HEK293 (cell line): Measurements from ENCODE around the gene THRAP3.

Experiments used
- CTCF ChIA-PET: fragments of 350-600 bp; formaldehyde crosslinking; extraction: SDS; loops from one replicate; lab custom pipeline; 2021; ENCODE audit warnings: antibody characterized with exemption; lab: Yijun Ruan, JAX
- POLR2A ChIA-PET: fragments of 300-600 bp; formaldehyde crosslinking; extraction: SDS; loops from one replicate; lab custom pipeline; 2020; ENCODE audit warnings: antibody characterized with exemption, inconsistent platforms; lab: Yijun Ruan, JAX
- H3K27ac ChIP-seq: fragments of 200-500 bp; sonication (Bioruptor generic); 2 replicates; pipeline ENCODE4 v1.5.1; 2014; ENCODE audit warnings: low read depth, low read length, control low read depth, inconsistent platforms; ENCODE audit errors: extremely low read depth
- H3K36me3 ChIP-seq, 2 experiments: fragments of 200-500 bp in 1 of 2; sonication (Bioruptor generic) in 1 of 2; 1 replicate in 1 of 2; 2 replicates in 1 of 2; pipeline ENCODE4 v1.5.1; 2014 to 2017; ENCODE audit warnings: inconsistent platforms in 2 of 2, low read length in 2 of 2; ENCODE audit not compliant: control insufficient read depth in 2 of 2, insufficient read depth in 1 of 2
- H3K4me1 ChIP-seq: fragments of 200-500 bp; sonication (Bioruptor generic); 2 replicates; pipeline ENCODE4 v1.5.1; 2014; ENCODE audit warnings: mild to moderate bottlenecking, low read length, inconsistent platforms; ENCODE audit not compliant: control insufficient read depth, insufficient read depth
- H3K4me3 ChIP-seq: 2 replicates; pipeline ENCODE4 v1.5.1; 2011; ENCODE audit warnings: low read depth, mild to moderate bottlenecking, control low read depth, low read length, moderate library complexity
- H3K9me3 ChIP-seq: fragments of 200-500 bp; sonication (Bioruptor generic); 2 replicates; pipeline ENCODE4 v1.5.1; 2014; ENCODE audit warnings: low read depth, low read length, inconsistent platforms; ENCODE audit not compliant: control insufficient read depth, insufficient read depth
- BCL6B ChIP-seq: fragments of 450-650 bp; formaldehyde crosslinking; IDR thresholded peaks from 2 replicates; pipeline ENCODE4 v1.5.1; 2017; ENCODE audit warnings: missing biosample characterization, missing genetic modification characterization
- CTCF ChIP-seq: fragments of 450-650 bp; formaldehyde crosslinking; IDR thresholded peaks from 2 replicates; pipeline ENCODE4 v1.5.1; 2016; ENCODE audit warnings: missing biosample characterization, missing genetic modification characterization
- FEZF1 ChIP-seq: fragments of 450-650 bp; formaldehyde crosslinking; IDR thresholded peaks from 2 replicates; pipeline ENCODE4 v1.5.1; 2016; ENCODE audit warnings: missing biosample characterization, missing genetic modification characterization
- KLF1 ChIP-seq: fragments of 450-650 bp; formaldehyde crosslinking; IDR thresholded peaks from 2 replicates; pipeline ENCODE4 v1.5.1; 2016; ENCODE audit warnings: missing biosample characterization, missing genetic modification characterization
- OVOL3 ChIP-seq: fragments of 450-650 bp; formaldehyde crosslinking; IDR thresholded peaks from 2 replicates; pipeline ENCODE4 v1.5.1; 2016; ENCODE audit warnings: missing biosample characterization, missing genetic modification characterization
- PATZ1 ChIP-seq: fragments of 450-650 bp; formaldehyde crosslinking; IDR thresholded peaks from 2 replicates; pipeline ENCODE4 v1.5.1; 2016; ENCODE audit warnings: missing biosample characterization, missing genetic modification characterization
- REPIN1 ChIP-seq: fragments of 450-650 bp; formaldehyde crosslinking; IDR thresholded peaks from 2 replicates; pipeline ENCODE4 v1.5.1; 2017; ENCODE audit warnings: missing biosample characterization, missing genetic modification characterization, low read depth
- ZBTB11 ChIP-seq: fragments of 450-650 bp; formaldehyde crosslinking; conservative IDR thresholded peaks from 2 replicates; pipeline ENCODE4 v1.5.1; 2016; ENCODE audit warnings: low read depth, missing biosample characterization, missing genetic modification characterization
- ZFP3 ChIP-seq: fragments of 450-650 bp; formaldehyde crosslinking; IDR thresholded peaks from 2 replicates; pipeline ENCODE4 v1.5.1; 2016; ENCODE audit warnings: low read depth, missing biosample characterization, missing genetic modification characterization
- ZFP41 ChIP-seq: fragments of 450-650 bp; formaldehyde crosslinking; IDR thresholded peaks from 2 replicates; pipeline ENCODE4 v1.5.1; 2016; ENCODE audit warnings: missing biosample characterization, missing genetic modification characterization, borderline replicate concordance
- ZNF157 ChIP-seq: fragments of 450-650 bp; formaldehyde crosslinking; IDR thresholded peaks from 2 replicates; pipeline ENCODE4 v1.5.1; 2016; ENCODE audit warnings: missing biosample characterization, missing genetic modification characterization
- ZNF214 ChIP-seq: fragments of 450-650 bp; formaldehyde crosslinking; IDR thresholded peaks from 2 replicates; pipeline ENCODE4 v1.5.1; 2017; ENCODE audit warnings: missing biosample characterization, mild to moderate bottlenecking, missing genetic modification characterization, borderline replicate concordance
- ZNF280C ChIP-seq: fragments of 450-650 bp; formaldehyde crosslinking; IDR thresholded peaks from 2 replicates; pipeline ENCODE4 v1.5.1; 2016; ENCODE audit warnings: missing biosample characterization, missing genetic modification characterization
- ZNF311 ChIP-seq: fragments of 450-650 bp; formaldehyde crosslinking; IDR thresholded peaks from 2 replicates; pipeline ENCODE4 v1.5.1; 2017; ENCODE audit warnings: missing biosample characterization, missing genetic modification characterization, borderline replicate concordance
- ZNF341 ChIP-seq: fragments of 450-650 bp; formaldehyde crosslinking; IDR thresholded peaks from 2 replicates; pipeline ENCODE4; 2016; ENCODE audit warnings: low read depth, missing biosample characterization, missing genetic modification characterization
- ZNF426 ChIP-seq: fragments of 450-650 bp; formaldehyde crosslinking; IDR thresholded peaks from 2 replicates; pipeline ENCODE4 v1.5.1; 2017; ENCODE audit warnings: missing biosample characterization, missing genetic modification characterization, mild to moderate bottlenecking, inconsistent platforms, moderate library complexity
- ZNF433 ChIP-seq: fragments of 450-650 bp; formaldehyde crosslinking; IDR thresholded peaks from 2 replicates; pipeline ENCODE4 v1.5.1; 2016; ENCODE audit warnings: missing biosample characterization, missing genetic modification characterization, low read depth
- ZNF48 ChIP-seq: fragments of 450-650 bp; formaldehyde crosslinking; IDR thresholded peaks from 2 replicates; pipeline ENCODE4 v1.5.1; 2016; ENCODE audit warnings: missing biosample characterization, missing genetic modification characterization
- ZNF555 ChIP-seq: fragments of 450-650 bp; formaldehyde crosslinking; conservative IDR thresholded peaks from 2 replicates; pipeline ENCODE4 v1.5.1; 2017; ENCODE audit warnings: missing biosample characterization, mild to moderate bottlenecking, missing genetic modification characterization, inconsistent platforms
- ZNF561 ChIP-seq: fragments of 450-650 bp; IDR thresholded peaks from 2 replicates; pipeline ENCODE4 v1.5.1; 2018; ENCODE audit warnings: missing biosample characterization, missing genetic modification characterization, borderline replicate concordance
- ZNF585B ChIP-seq: fragments of 450-650 bp; formaldehyde crosslinking; IDR thresholded peaks from 2 replicates; pipeline ENCODE4 v1.5.1; 2016; ENCODE audit warnings: missing biosample characterization, missing genetic modification characterization
- ZNF600 ChIP-seq: fragments of 450-650 bp; formaldehyde crosslinking; IDR thresholded peaks from 2 replicates; pipeline ENCODE4 v1.5.1; 2016; ENCODE audit warnings: missing biosample characterization, missing genetic modification characterization
- ZNF707 ChIP-seq: fragments of 450-650 bp; formaldehyde crosslinking; IDR thresholded peaks from 2 replicates; pipeline ENCODE4 v1.5.1; 2016; ENCODE audit warnings: missing biosample characterization, missing genetic modification characterization
- ZNF76 ChIP-seq: fragments of 450-650 bp; formaldehyde crosslinking; IDR thresholded peaks from 2 replicates; pipeline ENCODE4; 2016; ENCODE audit warnings: low read depth, missing biosample characterization, missing genetic modification characterization, borderline replicate concordance
- ZNF777 ChIP-seq: fragments of 450-650 bp; formaldehyde crosslinking; IDR thresholded peaks from 2 replicates; pipeline ENCODE4 v1.5.1; 2017; ENCODE audit warnings: missing biosample characterization, missing genetic modification characterization, borderline replicate concordance

THRAP3 gene

GRCh38 chr1:36187800-36188593 is 36.2 kb upstream of the THRAP3 start:
- H3K9me3 ChIP-seq, result no peaks in the 10 kb centered on the region
- no peak overlapping the region; the same call in 1 of the 2 replicates for H3K27ac ChIP-seq
- H3K4me3 ChIP-seq, result no peak overlapping the region
- POLR2A ChIA-PET, result interaction anchor here (0.5 to 2.9 kb wide), 5 partner anchors 9 to 127 kb away, joined by 3 to 26 read pairs (median 6); partner anchors contain the start of genes MAP7D1 and TRAPPC3
- CTCF ChIA-PET, result interaction anchor here (0.6 to 5.3 kb wide), 42 partner anchors 9 to 291 kb away, joined by 3 to 132 read pairs (median 6); partner anchors contain the start of genes MAP7D1 and TRAPPC3
- H3K4me1 ChIP-seq, result no peaks in the 10 kb centered on the region
- H3K36me3 ChIP-seq, result no peaks in the 10 kb centered on the region
- TF ChIP-seq PATZ1 (tag by site-specific recombination), result peak; percentile 86
- TF ChIP-seq KLF1 (tag by site-specific recombination), result no peak
- no peak for TF ChIP-seq ZNF426 (tag by site-specific recombination)
- TF ChIP-seq ZNF585B, result no peak
- TF ChIP-seq ZNF76 (tag by site-specific recombination), result no peak
- TF ChIP-seq ZNF214, result no peak
- no peak for TF ChIP-seq ZFP41 (tag by site-specific recombination)
- no peak for TF ChIP-seq ZNF157 (tag by site-specific recombination)
- no peak for TF ChIP-seq ZNF433 (tag by site-specific recombination)
- no peak for TF ChIP-seq ZNF48 (tag by site-specific recombination)
- no peak for TF ChIP-seq OVOL3 (tag by site-specific recombination)
- TF ChIP-seq ZNF311 (tag by site-specific recombination), result no peak
- TF ChIP-seq ZNF600, result peak; percentile 88
- no peak for TF ChIP-seq BCL6B (tag by site-specific recombination)
- no peak for TF ChIP-seq REPIN1 (tag by site-specific recombination)
- TF ChIP-seq ZNF280C, result no peak
- no peak for TF ChIP-seq ZBTB11 (tag by site-specific recombination)
- no peak for TF ChIP-seq ZNF561
- TF ChIP-seq ZNF555 (tag by site-specific recombination), result no peak
- no peak for TF ChIP-seq ZNF707 (tag by site-specific recombination)
- peak; percentile 96 for TF ChIP-seq CTCF (tag by site-specific recombination)
- TF ChIP-seq ZNF341, result no peak
- TF ChIP-seq FEZF1 (tag by site-specific recombination), result no peak
- no peak for TF ChIP-seq ZNF777 (tag by site-specific recombination)
- no peak for TF ChIP-seq ZFP3 (tag by site-specific recombination)
